ENCODE measurements around the gene SLC46A2. TPM values are rescaled to one million over a fixed set of nuclear protein-coding genes. Genes with fewer than 3 reads are reported as not detected.

The SLC46A2 gene
- total RNA-seq, 4 donors from 2014 or later, result not detected

GRCh38 chr9:112900901-112901300, 10.2 kb upstream of the SLC46A2 start:
- no peak for TF ChIP-seq POLR2AphosphoS5 (IDR thresholded peaks at IDR 0.05)
- no peak for TF ChIP-seq EP300 (IDR thresholded peaks at IDR 0.05; ENCODE audit: low read depth)
- no peak for TF ChIP-seq POLR2A (IDR thresholded peaks at IDR 0.05)
- DNase-seq, result no peak
- in situ Hi-C loops (cut with MboI; ENCODE audit: low pct_ligation_motif_present in 1 of 4, low pct_unique_long_range_greater_than_20kb in 1 of 4, low sequenced_read_pairs in 3 of 4), result loop anchor here in 3 of 4 donors (10.0 to 25.0 kb wide), 3 partner anchors 56 to 236 kb away; no protein-coding TSS in a partner anchor
- no peaks in the 10 kb centered on the region for H3K36me3 ChIP-seq
- 68 to 100% methylated on average over 1 of the region's 1 CpG for WGBS, 2 donors (ENCODE audit: low coverage in 1 of 2)
- no peaks in the 10 kb centered on the region for H3K9me3 ChIP-seq
- intact Hi-C loops (cut with DNase I; ENCODE audit: low total_unique reads), result no loop called here
- H3K27ac ChIP-seq, result no peak overlapping the region
- peaks cover 6% of the 10 kb centered on the region for H3K27me3 ChIP-seq
- H3K4me3 ChIP-seq, result no peak overlapping the region
- no peaks in the 10 kb centered on the region for H3K4me1 ChIP-seq

- intact Hi-C loops (cut with DNase I; ENCODE audit: low total_unique reads), result no loop called here
- H3K36me3 ChIP-seq, result no peaks in the 10 kb centered on the region
- H3K9me3 ChIP-seq, result no peaks in the 10 kb centered on the region
- in situ Hi-C loops (cut with MboI; ENCODE audit: low pct_ligation_motif_present in 1 of 4, low pct_unique_long_range_greater_than_20kb in 1 of 4, low sequenced_read_pairs in 3 of 4), result loop anchor here in 3 of 4 donors (10.0 to 25.0 kb wide), 3 partner anchors 56 to 237 kb away; no protein-coding TSS in a partner anchor
- H3K4me3 ChIP-seq, result no peak overlapping the region
- H3K27ac ChIP-seq, result no peak overlapping the region
- no peak for TF ChIP-seq POLR2AphosphoS5 (IDR thresholded peaks at IDR 0.05)
- TF ChIP-seq POLR2A (IDR thresholded peaks at IDR 0.05), result no peak
- TF ChIP-seq EP300 (IDR thresholded peaks at IDR 0.05; ENCODE audit: low read depth), result no peak
- no peak for TF ChIP-seq CTCF (IDR thresholded peaks at IDR 0.05)
- 68 to 84% methylated on average over 4 of the region's 4 CpGs for WGBS, 2 donors (ENCODE audit: low coverage in 1 of 2)
- no peaks in the 10 kb centered on the region for H3K4me1 ChIP-seq
- DNase-seq, result no peak
- H3K27me3 ChIP-seq, result peaks cover 6% of the 10 kb centered on the region
Observed at GRCh38 chr9:112900488-112900887, 9.8 kb upstream of the SLC46A2 start.

GRCh38 chr9:112898872-112899311, 8.2 kb upstream of the SLC46A2 start:
- DNase-seq, result no peak
- Histone ChIP-seq H3K27me3 (peaks cover 6% of the 10 kb centered on the region), H3K9me3 (no peaks in the 10 kb centered on the region), H3K36me3 (no peaks in the 10 kb centered on the region), H3K27ac (no peak overlapping the region), H3K4me1 (no peaks in the 10 kb centered on the region), H3K4me3 (no peak overlapping the region)
- in situ Hi-C loops (cut with MboI; ENCODE audit: low pct_ligation_motif_present in 1 of 4, low pct_unique_long_range_greater_than_20kb in 1 of 4, low sequenced_read_pairs in 3 of 4) (no loop called here), intact Hi-C loops (cut with DNase I; ENCODE audit: low total_unique reads) (no loop called here)
- TF ChIP-seq POLR2AphosphoS5 (IDR thresholded peaks at IDR 0.05) (no peak), EP300 (IDR thresholded peaks at IDR 0.05; ENCODE audit: low read depth) (no peak), CTCF (IDR thresholded peaks at IDR 0.05) (no peak), POLR2A (IDR thresholded peaks at IDR 0.05) (no peak)
- WGBS, 2 donors (ENCODE audit: low coverage in 1 of 2), result 34 to 39% methylated on average over 4 to 6 of the region's 6 CpGs

GRCh38 chr9:112896131-112896530, 5.5 kb upstream of the SLC46A2 start:
- whole genome bisulfite sequencing, 2 donors (ENCODE audit: low coverage in 1 of 2), result 37 to 52% methylated on average over 3 of the region's 3 CpGs

More at GRCh38 chr9:112896131-112896530, 5.5 kb upstream of the SLC46A2 start:
- Histone ChIP-seq H3K27me3 (peaks cover 18% of the 10 kb centered on the region), H3K36me3 (no peaks in the 10 kb centered on the region), H3K4me1 (no peaks in the 10 kb centered on the region), H3K27ac (no peak overlapping the region), H3K4me3 (no peak overlapping the region), H3K9me3 (no peaks in the 10 kb centered on the region)
- in situ Hi-C loops (cut with MboI; ENCODE audit: low pct_ligation_motif_present in 1 of 4, low pct_unique_long_range_greater_than_20kb in 1 of 4, low sequenced_read_pairs in 3 of 4) (no loop called here), intact Hi-C loops (cut with DNase I; ENCODE audit: low total_unique reads) (no loop called here)
- no peak for DNase-seq
- no peak for TF ChIP-seq EP300 (IDR thresholded peaks at IDR 0.05; ENCODE audit: low read depth)
- no peak for TF ChIP-seq CTCF (IDR thresholded peaks at IDR 0.05)
- TF ChIP-seq POLR2AphosphoS5 (IDR thresholded peaks at IDR 0.05), result no peak
- TF ChIP-seq POLR2A (IDR thresholded peaks at IDR 0.05), result no peak

Data from transverse colon (tissue), 4 donors.